Loucy (cell line): ENCODE measurements around the gene PMAIP1.

ENCODE experiments used
- H2AFZ ChIP-seq: fragments of 200-600 bp; sonication (generic); 2 replicates; pipeline ENCODE4 v1.6.0; 2016; ENCODE audit warnings: antibody characterized with exemption, mild to moderate bottlenecking, low read length, moderate library complexity
- H3F3A ChIP-seq: fragments of 200-600 bp; 2 replicates; pipeline ENCODE4 v1.6.0; 2016; ENCODE audit warnings: antibody characterized with exemption, low read depth, mild to moderate bottlenecking
- H3K27me3 ChIP-seq: fragments of 200-600 bp; sonication (generic); 2 replicates; pipeline ENCODE4 v1.6.1; 2014; ENCODE audit warnings: low read length, mild to moderate bottlenecking; ENCODE audit not compliant: insufficient read depth, poor library complexity, severe bottlenecking
- H3K36me3 ChIP-seq: fragments of 200-600 bp; sonication (generic); 2 replicates; pipeline ENCODE4 v1.6.1; 2016; ENCODE audit warnings: low read length; ENCODE audit not compliant: insufficient read depth
- H3K4me1 ChIP-seq: fragments of 200-600 bp; sonication (generic); 2 replicates; pipeline ENCODE4 v1.5.1; 2014; ENCODE audit warnings: low read length, mild to moderate bottlenecking; ENCODE audit not compliant: insufficient read depth, poor library complexity, severe bottlenecking
- H3K4me2 ChIP-seq: fragments of 200-600 bp; sonication (generic); 2 replicates; pipeline ENCODE4 v1.6.0; 2014; ENCODE audit warnings: antibody characterized with exemption, low read length, low read depth, mild to moderate bottlenecking; ENCODE audit not compliant: poor library complexity, severe bottlenecking
- H3K4me3 ChIP-seq: fragments of 200-600 bp; sonication (generic); 2 replicates; pipeline ENCODE4 v1.5.1; 2014; ENCODE audit warnings: low read length, mild to moderate bottlenecking, mixed read lengths; ENCODE audit not compliant: poor library complexity, severe bottlenecking
- H3K79me2 ChIP-seq: fragments of 200-600 bp; sonication (generic); 2 replicates; pipeline ENCODE4 v1.6.1; 2014; ENCODE audit warnings: low read length; ENCODE audit not compliant: insufficient read depth
- H3K9ac ChIP-seq: fragments of 200-600 bp; sonication (generic); 2 replicates; pipeline ENCODE4 v1.6.0; 2014; ENCODE audit warnings: mild to moderate bottlenecking, low read depth, low read length, moderate library complexity; ENCODE audit not compliant: poor library complexity, severe bottlenecking
- H3K9me2 ChIP-seq: fragments of 200-600 bp; sonication (generic); replicated peaks from 2 replicates; pipeline ENCODE4 v1.6.1; 2016; ENCODE audit warnings: low read depth, low read length, mixed read lengths
- H3K9me3 ChIP-seq: fragments of 200-600 bp; sonication (generic); 2 replicates; pipeline ENCODE4 v1.6.1; 2014; ENCODE audit warnings: mild to moderate bottlenecking, antibody characterized with exemption, low read length, low read depth; ENCODE audit not compliant: insufficient read depth
- H4K20me1 ChIP-seq: fragments of 200-600 bp; sonication (generic); 2 replicates; pipeline ENCODE4 v1.6.0; 2014; ENCODE audit warnings: antibody characterized with exemption, low read length, mild to moderate bottlenecking; ENCODE audit not compliant: insufficient read depth, poor library complexity, severe bottlenecking
- CTCF ChIP-seq: fragments of 200-600 bp; sonication (generic); conservative IDR thresholded peaks from 2 replicates; pipeline ENCODE4 v1.5.1; 2014; ENCODE audit warnings: mild to moderate bottlenecking, antibody characterized with exemption, low read length
- EZH2phosphoT487 ChIP-seq: fragments of 200-600 bp; IDR thresholded peaks from 2 replicates; pipeline ENCODE4 v1.6.1; 2018; ENCODE audit warnings: antibody characterized with exemption, mild to moderate bottlenecking, moderate library complexity, borderline replicate concordance

The PMAIP1 gene

GRCh38 chr18:59878644-59879043, 21.2 kb upstream of the PMAIP1 start:
- Histone ChIP-seq H4K20me1 (no peaks in the 10 kb centered on the region), H3K9ac (no peak overlapping the region), H3K79me2 (no peaks in the 10 kb centered on the region), H3K9me3 (no peaks in the 10 kb centered on the region), H3K9me2 (no peaks in the 10 kb centered on the region), H3F3A (no peaks in the 10 kb centered on the region), H3K36me3 (no peaks in the 10 kb centered on the region), H3K4me1 (peaks cover 13% of the 10 kb centered on the region), H3K4me2 (no peak overlapping the region), H2AFZ (no peak overlapping the region), H3K27me3 (no peaks in the 10 kb centered on the region), H3K4me3 (no peak overlapping the region)
- TF ChIP-seq CTCF (no peak), EZH2phosphoT487 (no peak)

GRCh38 chr18:59881728-59882656, 17.8 kb upstream of the PMAIP1 start:
- H3K4me2 ChIP-seq: no peak overlapping the region
- no peaks in the 10 kb centered on the region for H3F3A ChIP-seq
- H3K36me3 ChIP-seq: no peaks in the 10 kb centered on the region
- no peak overlapping the region for H3K9ac ChIP-seq
- TF ChIP-seq CTCF (no peak), EZH2phosphoT487 (no peak)
- no peaks in the 10 kb centered on the region for H3K9me2 ChIP-seq
- H4K20me1 ChIP-seq: no peaks in the 10 kb centered on the region
- no peaks in the 10 kb centered on the region for H3K9me3 ChIP-seq
- H3K79me2 ChIP-seq: no peaks in the 10 kb centered on the region
- H2AFZ ChIP-seq: peak overlapping the region; percentile 72
- H3K4me3 ChIP-seq: no peak overlapping the region
- no peaks in the 10 kb centered on the region for H3K27me3 ChIP-seq
- peaks cover 25% of the 10 kb centered on the region for H3K4me1 ChIP-seq

- Histone ChIP-seq H3K27me3 (no peaks in the 10 kb centered on the region), H3F3A (no peaks in the 10 kb centered on the region), H3K4me1 (peaks cover 25% of the 10 kb centered on the region), H4K20me1 (no peaks in the 10 kb centered on the region), H3K36me3 (no peaks in the 10 kb centered on the region), H2AFZ (no peak overlapping the region), H3K4me2 (no peak overlapping the region), H3K9me2 (no peaks in the 10 kb centered on the region), H3K9me3 (no peaks in the 10 kb centered on the region), H3K79me2 (no peaks in the 10 kb centered on the region), H3K9ac (no peak overlapping the region), H3K4me3 (no peak overlapping the region)
- TF ChIP-seq CTCF (no peak), EZH2phosphoT487 (no peak)
Observed at GRCh38 chr18:59884351-59884750, 15.4 kb upstream of the PMAIP1 start.
